ENCODE measurements around the gene CYB5R4. TPM values are rescaled to one million over a fixed set of nuclear protein-coding genes. Genes with fewer than 3 reads are reported as not detected.
"Not testable (repeated sequence)": the region's sequence is repeated elsewhere in the genome, so short reads cannot be mapped to it uniquely, and the experiment has no call there.

CYB5R4 gene
- total RNA-seq, 1 donor from 2014 or later, result 13.0 TPM

- DNase-seq (ENCODE audit: low spot score), result no peak
- TF ChIP-seq, protein P1, sequence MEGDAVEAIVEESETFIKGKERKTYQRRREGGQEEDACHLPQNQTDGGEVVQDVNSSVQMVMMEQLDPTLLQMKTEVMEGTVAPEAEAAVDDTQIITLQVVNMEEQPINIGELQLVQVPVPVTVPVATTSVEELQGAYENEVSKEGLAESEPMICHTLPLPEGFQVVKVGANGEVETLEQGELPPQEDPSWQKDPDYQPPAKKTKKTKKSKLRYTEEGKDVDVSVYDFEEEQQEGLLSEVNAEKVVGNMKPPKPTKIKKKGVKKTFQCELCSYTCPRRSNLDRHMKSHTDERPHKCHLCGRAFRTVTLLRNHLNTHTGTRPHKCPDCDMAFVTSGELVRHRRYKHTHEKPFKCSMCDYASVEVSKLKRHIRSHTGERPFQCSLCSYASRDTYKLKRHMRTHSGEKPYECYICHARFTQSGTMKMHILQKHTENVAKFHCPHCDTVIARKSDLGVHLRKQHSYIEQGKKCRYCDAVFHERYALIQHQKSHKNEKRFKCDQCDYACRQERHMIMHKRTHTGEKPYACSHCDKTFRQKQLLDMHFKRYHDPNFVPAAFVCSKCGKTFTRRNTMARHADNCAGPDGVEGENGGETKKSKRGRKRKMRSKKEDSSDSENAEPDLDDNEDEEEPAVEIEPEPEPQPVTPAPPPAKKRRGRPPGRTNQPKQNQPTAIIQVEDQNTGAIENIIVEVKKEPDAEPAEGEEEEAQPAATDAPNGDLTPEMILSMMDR (IDR thresholded peaks at IDR 0.05; ENCODE audit: unreplicated experiment), result no peak
- Mint-ChIP-seq H3K4me3 (ENCODE audit: unreplicated experiment) (no peak overlapping the region), H3K4me1 (ENCODE audit: unreplicated experiment) (no peaks in the 10 kb centered on the region), H3K36me3 (ENCODE audit: low read depth, unreplicated experiment) (no peaks in the 10 kb centered on the region), H3K27me3 (ENCODE audit: unreplicated experiment) (no peaks in the 10 kb centered on the region), H3K27ac (ENCODE audit: unreplicated experiment) (no peak overlapping the region), H3K9me3 (ENCODE audit: unreplicated experiment) (no peaks in the 10 kb centered on the region)
Observed at GRCh38 chr6:83889621-83890020, 30.1 kb downstream of the CYB5R4 start.

GRCh38 chr6:83890520-83890919 is 31.0 kb downstream of the CYB5R4 start:
- Mint-ChIP-seq H3K36me3 (ENCODE audit: low read depth, unreplicated experiment) (no peaks in the 10 kb centered on the region), H3K9me3 (ENCODE audit: unreplicated experiment) (no peaks in the 10 kb centered on the region), H3K4me3 (ENCODE audit: unreplicated experiment) (no peak overlapping the region), H3K27me3 (ENCODE audit: unreplicated experiment) (no peaks in the 10 kb centered on the region), H3K27ac (ENCODE audit: unreplicated experiment) (no peak overlapping the region), H3K4me1 (ENCODE audit: unreplicated experiment) (no peaks in the 10 kb centered on the region)
- TF ChIP-seq, protein P1 (IDR thresholded peaks at IDR 0.05; ENCODE audit: unreplicated experiment), result no peak
- DNase-seq (ENCODE audit: low spot score), result no peak

GRCh38 chr6:83891586-83891985 is 32.1 kb downstream of the CYB5R4 start:
- no peak overlapping the region for H3K27ac Mint-ChIP-seq (ENCODE audit: unreplicated experiment)
- no peaks in the 10 kb centered on the region for H3K27me3 Mint-ChIP-seq (ENCODE audit: unreplicated experiment)
- TF ChIP-seq, protein P1 (IDR thresholded peaks at IDR 0.05; ENCODE audit: unreplicated experiment), result no peak
- no peak overlapping the region for H3K4me3 Mint-ChIP-seq (ENCODE audit: unreplicated experiment)
- no peaks in the 10 kb centered on the region for H3K9me3 Mint-ChIP-seq (ENCODE audit: unreplicated experiment)
- no peaks in the 10 kb centered on the region for H3K36me3 Mint-ChIP-seq (ENCODE audit: low read depth, unreplicated experiment)
- no peaks in the 10 kb centered on the region for H3K4me1 Mint-ChIP-seq (ENCODE audit: unreplicated experiment)
- DNase-seq (ENCODE audit: low spot score), result no peak

- no peak for DNase-seq (ENCODE audit: low spot score)
- Mint-ChIP-seq H3K36me3 (ENCODE audit: low read depth, unreplicated experiment) (no peaks in the 10 kb centered on the region), H3K9me3 (ENCODE audit: unreplicated experiment) (no peaks in the 10 kb centered on the region), H3K27me3 (ENCODE audit: unreplicated experiment) (no peaks in the 10 kb centered on the region), H3K4me3 (ENCODE audit: unreplicated experiment) (no peak overlapping the region), H3K4me1 (ENCODE audit: unreplicated experiment) (no peaks in the 10 kb centered on the region), H3K27ac (ENCODE audit: unreplicated experiment) (no peak overlapping the region)
- TF ChIP-seq, protein P1 (IDR thresholded peaks at IDR 0.05; ENCODE audit: unreplicated experiment), result no peak
Observed at GRCh38 chr6:83893024-83893423, 33.5 kb downstream of the CYB5R4 start.

- H3K4me1 Mint-ChIP-seq (ENCODE audit: unreplicated experiment); DNase-seq (ENCODE audit: low spot score); H3K27me3 Mint-ChIP-seq (ENCODE audit: unreplicated experiment); H3K36me3 Mint-ChIP-seq (ENCODE audit: low read depth, unreplicated experiment); H3K27ac Mint-ChIP-seq (ENCODE audit: unreplicated experiment); H3K4me3 Mint-ChIP-seq (ENCODE audit: unreplicated experiment); H3K9me3 Mint-ChIP-seq (ENCODE audit: unreplicated experiment): not testable (repeated sequence)
Observed at GRCh38 chr6:83897094-83897493, 37.6 kb downstream of the CYB5R4 start.

DNA sequence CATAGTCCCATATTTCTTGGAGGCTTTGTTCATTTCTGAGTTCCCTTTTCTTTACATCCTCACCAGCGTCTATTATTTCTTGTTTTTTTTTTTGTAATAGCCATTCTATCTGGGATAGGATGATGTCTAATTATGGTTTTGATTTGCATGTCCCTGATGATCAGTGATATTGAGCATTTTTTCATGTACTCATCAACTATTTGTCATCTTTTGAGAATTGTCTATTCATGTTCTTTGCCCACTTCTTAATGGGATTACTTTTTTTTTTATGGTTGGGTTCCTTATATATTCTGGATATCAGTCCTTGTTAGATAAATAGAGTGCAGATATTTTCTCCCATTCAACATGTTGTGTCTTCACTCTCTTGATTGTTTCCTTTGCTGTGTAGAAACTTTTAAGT is 42.1 kb downstream of the CYB5R4 start:
- H3K9me3 Mint-ChIP-seq (ENCODE audit: unreplicated experiment), result no peaks in the 10 kb centered on the region
- peaks cover 8% of the 10 kb centered on the region for H3K4me1 Mint-ChIP-seq (ENCODE audit: unreplicated experiment)
- no peaks in the 10 kb centered on the region for H3K27me3 Mint-ChIP-seq (ENCODE audit: unreplicated experiment)
- no peaks in the 10 kb centered on the region for H3K36me3 Mint-ChIP-seq (ENCODE audit: low read depth, unreplicated experiment)
- H3K4me3 Mint-ChIP-seq (ENCODE audit: unreplicated experiment), result no peak overlapping the region
- TF ChIP-seq, protein P1 (IDR thresholded peaks at IDR 0.05; ENCODE audit: unreplicated experiment), result no peak
- no peak overlapping the region for H3K27ac Mint-ChIP-seq (ENCODE audit: unreplicated experiment)
- DNase-seq (ENCODE audit: low spot score), result no peak
